Keratinocyte (primary cell): ENCODE results near the gene EGR2. TPM values are rescaled to one million over a fixed set of nuclear protein-coding genes. Genes with fewer than 3 reads are reported as not detected.

Source experiments
- DNase-seq: peaks from one replicate; pipeline ENCODE4 v3.0.0-alpha.2; 2011; ENCODE audit warnings: low read depth, missing footprints, low spot score
- FAIRE-seq: peaks from 2 replicates; lab custom pipeline; 2011; peaks lifted over from hg19 to GRCh38; lab: Jason Lieb, UNC
- H2AFZ ChIP-seq: 2 replicates; pipeline ENCODE4 v1.6.0; 2012; ENCODE audit warnings: low read length, control low read depth, inconsistent platforms; ENCODE audit not compliant: control insufficient read depth
- H3K27ac ChIP-seq: 2 replicates; pipeline ENCODE4 v1.5.1; 2011; ENCODE audit warnings: low read length; ENCODE audit not compliant: control insufficient read depth, insufficient read depth
- H3K27me3 ChIP-seq: 3 replicates; pipeline ENCODE4 v1.6.0; 2011; ENCODE audit warnings: low read length; ENCODE audit not compliant: control insufficient read depth, insufficient read depth; ENCODE audit errors: extremely low read depth
- H3K36me3 ChIP-seq, 2 experiments: 2 replicates in 1 of 2; 3 replicates in 1 of 2; pipeline ENCODE4 v1.5.1; 2011; ENCODE audit warnings: low read length in 2 of 2, mild to moderate bottlenecking in 1 of 2; ENCODE audit not compliant: control insufficient read depth in 2 of 2, insufficient read depth in 2 of 2; ENCODE audit errors: extremely low read depth in 1 of 2
- H3K4me1 ChIP-seq: 3 replicates; pipeline ENCODE4 v1.5.1; 2011; ENCODE audit warnings: low read length; ENCODE audit not compliant: control insufficient read depth, insufficient read depth; ENCODE audit errors: extremely low read depth
- H3K4me2 ChIP-seq: 3 replicates; pipeline ENCODE4 v1.6.0; 2011; ENCODE audit warnings: low read depth, low read length; ENCODE audit not compliant: control insufficient read depth, insufficient read depth; ENCODE audit errors: extremely low read depth
- H3K4me3 ChIP-seq, 3 experiments: fragments of 200-600 bp in 1 of 3; sonication (generic) in 1 of 3; 2 replicates in 2 of 3; 3 replicates in 1 of 3; pipeline ENCODE4 v1.5.1; 2011 to 2016; ENCODE audit warnings: low read length in 3 of 3, mild to moderate bottlenecking in 3 of 3, control low read depth in 2 of 3, inconsistent platforms in 1 of 3, low read depth in 1 of 3, mixed read lengths in 1 of 3, mixed run types in 1 of 3, moderate library complexity in 1 of 3; ENCODE audit not compliant: control insufficient read depth in 2 of 3, insufficient read depth in 2 of 3; ENCODE audit errors: extremely low read depth in 1 of 3
- H3K79me2 ChIP-seq: 2 replicates; pipeline ENCODE4 v1.6.0; 2012; ENCODE audit warnings: low read length; ENCODE audit not compliant: control insufficient read depth, insufficient read depth
- H3K9ac ChIP-seq: 3 replicates; pipeline ENCODE4 v1.6.0; 2011; ENCODE audit warnings: low read length; ENCODE audit not compliant: control insufficient read depth, insufficient read depth; ENCODE audit errors: extremely low read depth
- H3K9me1 ChIP-seq: 3 replicates; pipeline ENCODE4 v1.6.0; 2011; ENCODE audit warnings: low read length; ENCODE audit not compliant: control insufficient read depth, insufficient read depth; ENCODE audit errors: extremely low read depth
- H3K9me3 ChIP-seq: 2 replicates; pipeline ENCODE4 v1.5.1; 2012; ENCODE audit warnings: low read depth, low read length; ENCODE audit not compliant: control insufficient read depth
- H4K20me1 ChIP-seq: 3 replicates; pipeline ENCODE4 v1.6.0; 2011; ENCODE audit warnings: low read length; ENCODE audit not compliant: control insufficient read depth, insufficient read depth; ENCODE audit errors: extremely low read depth
- CTCF ChIP-seq, 3 experiments: IDR thresholded peaks in 1 of 3; conservative IDR thresholded peaks in 1 of 3; optimal IDR thresholded peaks in 1 of 3; 2 replicates in 2 of 3; 3 replicates in 1 of 3; pipeline versions ENCODE3 to v1.5.1; 2011; ENCODE audit warnings: low read length in 3 of 3, mild to moderate bottlenecking in 3 of 3, moderate library complexity in 2 of 3, control low read depth in 1 of 3, inconsistent platforms in 1 of 3; ENCODE audit not compliant: insufficient read depth in 2 of 3; ENCODE audit errors: extremely low read depth in 1 of 3
- EZH2 ChIP-seq: IDR thresholded peaks from one replicate; pipeline ENCODE4 v1.6.1; 2012; ENCODE audit warnings: inconsistent platforms, mild to moderate bottlenecking, low read length, moderate library complexity
- dilution Hi-C: fragments of 300-500 bp; cut with MboI; formaldehyde crosslinking; loops from one replicate; pipeline ENCODE4 v1.7.0; 2020; ENCODE audit warnings: low sequenced_read_pairs; ENCODE audit not compliant: extremely low pct_ligation_motif_present
- polyA minus RNA-seq, 3 experiments: library from RNA; depleted of rRNA, polyadenylated mRNA; stranded (reverse); fragments of >200 nt; gene quantifications; 1 replicate in 1 of 3; 2 replicates in 1 of 3; 3 replicates in 1 of 3; pipeline ENCODE4 v1.2.3, GENCODE V29; 2011
- polyA plus RNA-seq, 5 experiments: library from polyadenylated mRNA; depleted of rRNA in 3 of 5; stranded (reverse) in 3 of 5; stranded (forward) in 1 of 5; unstranded in 1 of 5; fragments of >200 nt; gene quantifications; 1 replicate in 1 of 5; 2 replicates in 3 of 5; 3 replicates in 1 of 5; pipeline versions ENCODE4 v1.2.1 to v1.2.3, GENCODE V29; 2011 to 2012; ENCODE audit warnings: missing spikeins in 2 of 5, low read depth in 1 of 5, low replicate concordance in 1 of 5

EGR2 gene
- 0.09 to 0.39 TPM (median 0.22 TPM) in 3 replicates for polyA plus RNA-seq
- polyA plus RNA-seq (2011; ENCODE audit: low read depth): 1.1 TPM
- 0.06 and 0.10 TPM in 2 replicates for polyA plus RNA-seq (2011; cell fraction: cytosol; rRNA removed)
- 0.19 TPM in 2 replicates for polyA plus RNA-seq (2011; cell fraction: nucleus; rRNA removed)
- 0.05 and 1.6 TPM in 2 replicates for polyA plus RNA-seq (2012; ENCODE audit: low replicate concordance)
- polyA minus RNA-seq: 0.13 to 0.16 TPM in 2 of 3 replicates, not detected in the other
- polyA minus RNA-seq (2011; cell fraction: cytosol; rRNA and poly(A)+ RNA removed): not detected
- 0.32 TPM in 1 of 2 replicates, not detected in the other for polyA minus RNA-seq (2011; cell fraction: nucleus; rRNA and poly(A)+ RNA removed)

GRCh38 chr10:62816331-62817120 lies at the start of gene EGR2:
Gene EGR2 (minus strand): TSS chr10:62816366. CDS start chr10:62816029, 337 bp downstream.
- dilution Hi-C loops: loop anchor here (25.0 kb wide), 1 partner anchor 204 kb away; no protein-coding TSS in a partner anchor
- no peak for DNase-seq
- Histone ChIP-seq H3K36me3 (no peaks in the 10 kb centered on the region), H3K4me1 (peaks cover 32% of the 10 kb centered on the region), H3K79me2 (no peaks in the 10 kb centered on the region), H3K27me3 (peaks cover 50% of the 10 kb centered on the region), H3K9me1 (no peaks in the 10 kb centered on the region), H3K4me3 (peak within 1 kb of the TSS; percentile 63 to 94 (median 92)), H3K9ac (peak within 1 kb of the TSS; percentile 72), H4K20me1 (no peaks in the 10 kb centered on the region), H2AFZ (peak within 1 kb of the TSS; percentile 93), H3K9me3 (no peaks in the 10 kb centered on the region), H3K27ac (peak within 1 kb of the TSS; percentile 40), H3K4me2 (peak within 1 kb of the TSS; percentile 98)
- TF ChIP-seq CTCF (optimal IDR thresholded peaks at IDR 0.05 in 1 of 3, IDR thresholded peaks at IDR 0.05 in 1 of 3, conservative IDR thresholded peaks at IDR 0.05 in 1 of 3; ENCODE audit: extremely low read depth in 1 of 3, insufficient read depth in 2 of 3, low read length in 3 of 3) (no peak), EZH2 (no peak)
- FAIRE-seq: peak; percentile 88

GRCh38 chr10:62862447-62862846 lies 46.3 kb upstream of the EGR2 start:
- Histone ChIP-seq H3K36me3 (no peaks in the 10 kb centered on the region), H2AFZ (no peak overlapping the region), H3K27ac (no peak overlapping the region), H3K79me2 (no peaks in the 10 kb centered on the region), H3K27me3 (no peaks in the 10 kb centered on the region), H3K9ac (no peak overlapping the region), H3K9me1 (no peaks in the 10 kb centered on the region), H3K9me3 (no peaks in the 10 kb centered on the region), H3K4me3 (no peak overlapping the region), H4K20me1 (no peaks in the 10 kb centered on the region), H3K4me1 (peaks cover 4% of the 10 kb centered on the region), H3K4me2 (no peak overlapping the region)
- no peak for FAIRE-seq
- dilution Hi-C loops: no loop called here
- TF ChIP-seq CTCF (optimal IDR thresholded peaks at IDR 0.05 in 1 of 3, IDR thresholded peaks at IDR 0.05 in 1 of 3, conservative IDR thresholded peaks at IDR 0.05 in 1 of 3; ENCODE audit: extremely low read depth in 1 of 3, insufficient read depth in 2 of 3, low read length in 3 of 3): no peak
- no peak for TF ChIP-seq EZH2
- no peak for DNase-seq
